Measurements from ENCODE around the gene ABHD17B. TPM values are rescaled to one million over a fixed set of nuclear protein-coding genes. Genes with fewer than 3 reads are reported as not detected.

Gene ABHD17B
- total RNA-seq, 1 donor from 2014 or later, result 38.6 TPM

- DNase-seq (ENCODE audit: low read depth), result no peak
These were observed 34.2 kb downstream of the ABHD17B start for GRCh38 chr9:71876829-71877228.

GRCh38 chr9:71876106-71876505 is 34.9 kb downstream of the ABHD17B start:
- DNase-seq (ENCODE audit: low read depth), result no peak

GRCh38 chr9:71875345-71875744 is 35.6 kb downstream of the ABHD17B start:
- DNase-seq (ENCODE audit: low read depth), result no peak

- no peak for DNase-seq (ENCODE audit: low read depth)
These were observed 47.4 kb downstream of the ABHD17B start for GRCh38 chr9:71863631-71864030.

GRCh38 chr9:71861618-71862017 is 49.4 kb downstream of the ABHD17B start:
- DNase-seq (ENCODE audit: low read depth), result no peak

GRCh38 chr9:71859939-71860338 is 51.1 kb downstream of the ABHD17B start:
- DNase-seq (ENCODE audit: low read depth), result peak; percentile 21

- DNase-seq (ENCODE audit: low read depth), result peak; percentile 61
These were observed 52.2 kb downstream of the ABHD17B start for GRCh38 chr9:71858812-71859211.

GRCh38 chr9:71858102-71858798 is 52.7 kb downstream of the ABHD17B start:
- DNase-seq (ENCODE audit: low read depth), result peak; percentile 67

GRCh38 chr9:71857159-71857558 is 53.8 kb downstream of the ABHD17B start:
- DNase-seq (ENCODE audit: low read depth), result no peak

- DNase-seq (ENCODE audit: low read depth), result peak; percentile 35
These were observed 56.2 kb downstream of the ABHD17B start for GRCh38 chr9:71854811-71855210.

- peak; percentile 5 for DNase-seq (ENCODE audit: low read depth)
These were observed 57.9 kb downstream of the ABHD17B start for GRCh38 chr9:71853084-71853483.

- no peak for DNase-seq (ENCODE audit: low read depth)
These were observed 60.0 kb downstream of the ABHD17B start for GRCh38 chr9:71850996-71851395.

- DNase-seq (ENCODE audit: low read depth), result no peak
These were observed 63.1 kb downstream of the ABHD17B start for GRCh38 chr9:71847892-71848291.

GRCh38 chr9:71844808-71845207 is 66.2 kb downstream of the ABHD17B start:
- no peak for DNase-seq (ENCODE audit: low read depth)

- DNase-seq (ENCODE audit: low read depth), result no peak
These were observed 71.3 kb downstream of the ABHD17B start for GRCh38 chr9:71839668-71840067.

- DNase-seq (ENCODE audit: low read depth), result no peak
These were observed 75.4 kb downstream of the ABHD17B start for GRCh38 chr9:71835596-71835995.

GRCh38 chr9:71830929-71831328 is 80.1 kb downstream of the ABHD17B start:
- peak; percentile 56 for DNase-seq (ENCODE audit: low read depth)

- no peak for DNase-seq (ENCODE audit: low read depth)
These were observed 80.8 kb downstream of the ABHD17B start for GRCh38 chr9:71830153-71830552.

GRCh38 chr9:71826279-71826678 is 84.7 kb downstream of the ABHD17B start:
- DNase-seq (ENCODE audit: low read depth), result peak; percentile 46

GRCh38 chr9:71824257-71824656 is 86.7 kb downstream of the ABHD17B start:
- DNase-seq (ENCODE audit: low read depth), result no peak

- DNase-seq (ENCODE audit: low read depth), result no peak
These were observed 88.1 kb downstream of the ABHD17B start for GRCh38 chr9:71822935-71823334.

GRCh38 chr9:71822456-71822855 is 88.5 kb downstream of the ABHD17B start:
- DNase-seq (ENCODE audit: low read depth), result no peak

GRCh38 chr9:71821405-71821804 is 89.6 kb downstream of the ABHD17B start:
- DNase-seq (ENCODE audit: low read depth), result no peak

- DNase-seq (ENCODE audit: low read depth), result no peak
These were observed 90.5 kb downstream of the ABHD17B start for GRCh38 chr9:71820403-71820921.
